D341Med (cell line): Measurements from ENCODE around the gene ASIC2.
A peak's percentile ranks its signal among the peaks of the same experiment; 100 is the strongest.

Source experiments
- DNase-seq: peaks from one replicate; pipeline ENCODE4 v3.0.0; 2012; ENCODE audit warnings: low spot score

Gene ASIC2

DNA sequence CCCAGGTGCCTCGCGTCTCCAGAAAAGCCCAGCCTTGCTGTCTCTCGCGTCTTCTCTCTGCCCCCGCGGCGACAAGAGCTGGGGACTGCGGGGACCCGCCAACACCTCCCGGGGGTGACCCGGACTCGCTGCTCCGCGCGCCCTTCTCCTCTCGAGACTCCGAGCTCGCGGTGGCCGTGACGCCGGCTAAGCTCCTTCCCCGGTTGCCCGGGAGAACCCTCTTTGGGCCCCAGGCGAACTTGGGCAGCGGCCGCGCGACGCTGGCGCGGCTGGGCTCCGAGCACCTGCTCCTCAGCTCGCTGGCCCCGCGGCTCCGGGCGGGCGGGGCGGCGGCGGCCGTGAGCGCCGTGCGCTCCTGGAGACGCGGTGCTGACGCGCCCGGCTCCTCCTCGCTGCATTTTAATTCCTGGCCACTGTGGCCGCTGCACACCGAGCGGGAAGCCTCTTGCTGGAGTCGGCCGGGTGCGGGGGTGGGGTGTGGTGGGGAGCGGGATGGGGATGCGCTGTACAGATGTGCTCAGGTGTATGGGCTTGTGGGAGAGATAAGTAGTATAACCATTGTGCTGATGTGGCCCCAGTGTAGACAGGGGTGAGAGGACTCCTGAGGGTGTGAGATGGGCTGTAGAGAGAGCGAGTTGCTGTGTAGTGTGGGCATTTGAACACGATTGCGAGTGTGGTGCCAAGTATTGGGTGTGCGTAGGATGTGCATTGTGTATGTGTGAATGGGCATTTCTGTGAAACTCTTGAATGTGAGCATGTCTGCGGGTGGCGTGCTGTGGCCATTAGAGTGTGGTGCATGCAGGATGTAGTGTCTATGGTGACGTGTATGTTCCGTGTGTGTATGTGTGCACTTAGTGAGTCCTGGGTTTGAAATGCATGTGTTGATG is at the start of gene ASIC2:
Gene ASIC2, minus strand, starts transcription at position 315 of the 887 bp plus-strand sequence.
- DNase-seq, result peak; percentile 67

DNA sequence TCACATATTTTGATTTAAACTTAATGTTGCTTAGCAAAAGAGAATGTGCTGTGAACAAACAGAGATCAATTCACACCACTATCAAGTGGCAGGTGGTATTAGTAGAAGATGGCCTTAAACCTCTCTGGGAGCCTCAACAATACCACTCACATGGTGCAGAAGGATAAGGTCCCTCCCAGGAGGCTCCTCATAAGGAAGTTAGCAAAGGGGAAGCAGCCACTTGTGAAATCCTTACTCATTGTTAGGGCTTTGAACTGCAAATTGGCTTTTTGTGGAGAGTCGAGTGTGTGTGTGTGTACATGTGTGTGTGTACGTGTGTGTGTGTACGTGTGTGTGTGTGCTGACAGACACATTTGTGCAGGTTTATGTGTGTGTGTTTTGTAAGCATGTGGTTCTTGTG is 48.9 kb upstream of the ASIC2 start:
- no peak for DNase-seq

DNA sequence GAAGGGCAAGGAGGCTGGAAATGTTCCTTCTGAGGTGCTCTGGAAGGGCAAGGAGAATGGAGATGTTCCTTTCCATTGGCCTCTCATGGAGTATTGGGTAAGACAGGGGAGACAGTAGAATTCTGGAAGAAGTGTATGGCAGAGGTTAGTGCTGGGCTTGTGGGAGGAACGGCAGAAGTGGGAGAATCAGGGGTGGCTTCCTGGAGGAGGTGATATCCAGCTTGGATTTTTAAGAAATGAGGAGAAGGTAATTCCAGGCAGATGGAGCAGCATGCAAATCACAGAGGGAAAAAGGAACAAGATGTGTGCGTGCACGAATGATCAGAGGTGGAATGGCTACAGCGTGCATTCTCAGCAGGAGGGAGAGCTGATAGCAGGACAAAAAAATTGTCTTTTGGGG is 45.1 kb upstream of the ASIC2 start:
- no peak for DNase-seq

DNA sequence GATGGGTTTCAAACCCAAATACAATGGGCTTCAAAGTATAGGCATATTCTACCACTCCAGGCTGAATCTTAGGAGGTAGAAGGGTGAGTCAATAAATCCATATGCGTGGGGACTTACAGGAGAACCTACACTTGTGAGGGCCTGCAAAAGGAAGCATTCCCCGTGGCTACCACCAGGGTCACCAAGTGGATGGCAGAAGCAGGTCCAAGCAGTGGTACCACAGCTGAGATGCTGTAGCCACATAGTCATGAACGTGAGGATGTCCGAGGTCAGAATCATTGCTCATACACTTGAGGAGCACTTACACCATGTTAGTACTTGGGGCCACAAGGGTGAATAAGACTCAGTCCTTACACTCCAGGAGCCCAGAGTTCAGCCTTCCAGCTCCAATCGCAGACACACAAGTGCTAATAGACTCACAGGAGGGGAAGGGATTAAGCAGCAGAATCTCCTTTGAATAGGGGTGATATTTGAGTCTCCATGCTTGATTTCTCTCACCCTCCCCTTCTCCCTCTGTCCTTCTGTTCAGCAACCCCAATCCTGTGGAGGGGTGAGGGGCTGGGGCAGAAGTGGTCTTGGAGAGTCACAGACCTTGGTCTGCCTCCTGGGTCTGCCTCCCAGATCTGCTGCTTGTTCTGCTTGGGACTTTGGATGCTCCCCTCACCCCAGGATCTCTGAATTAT is 42.5 kb upstream of the ASIC2 start:
- DNase-seq, result no peak

DNA sequence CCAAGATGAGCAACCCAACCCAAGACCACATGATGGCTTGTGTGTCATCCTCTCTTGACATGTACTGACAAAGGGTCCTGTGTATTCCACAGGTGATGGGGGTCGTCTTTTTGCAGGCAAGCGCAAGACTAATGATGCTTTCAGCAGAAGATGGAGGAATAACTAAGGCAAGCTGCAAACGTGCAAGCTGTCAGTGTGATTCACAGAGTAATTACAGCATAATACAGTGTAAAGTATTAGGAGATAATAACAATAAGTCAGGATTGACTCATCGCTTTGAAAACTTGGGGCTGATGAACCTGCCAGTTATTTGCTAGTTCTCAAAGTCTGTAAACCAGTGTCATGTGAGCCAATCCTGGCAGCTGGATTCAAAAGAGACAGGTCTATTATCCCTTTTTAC is 41.6 kb upstream of the ASIC2 start:
- no peak for DNase-seq

GRCh38 chr17:33330877-33331276 is 37.8 kb upstream of the ASIC2 start:
- no peak for DNase-seq

DNA sequence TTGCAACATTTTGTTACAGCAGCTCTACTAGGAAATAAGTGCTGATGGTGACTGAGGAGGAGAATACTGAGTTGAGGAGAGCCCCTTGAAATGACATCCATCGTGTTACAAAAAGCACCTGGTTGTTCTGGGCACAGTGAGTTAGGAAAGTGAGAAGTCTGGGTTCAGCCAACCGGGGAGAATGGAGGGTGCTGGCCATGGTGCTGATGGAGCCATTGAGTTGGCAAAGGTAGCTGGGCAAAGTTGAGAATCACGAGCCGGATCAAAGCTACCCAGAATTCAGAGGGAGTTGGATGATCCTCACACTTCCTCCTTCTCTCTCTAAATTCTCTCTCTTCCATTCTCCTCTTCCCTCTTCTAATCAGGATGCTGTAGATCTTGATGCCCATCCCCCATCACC is 35.0 kb upstream of the ASIC2 start:
- DNase-seq, result no peak

DNA sequence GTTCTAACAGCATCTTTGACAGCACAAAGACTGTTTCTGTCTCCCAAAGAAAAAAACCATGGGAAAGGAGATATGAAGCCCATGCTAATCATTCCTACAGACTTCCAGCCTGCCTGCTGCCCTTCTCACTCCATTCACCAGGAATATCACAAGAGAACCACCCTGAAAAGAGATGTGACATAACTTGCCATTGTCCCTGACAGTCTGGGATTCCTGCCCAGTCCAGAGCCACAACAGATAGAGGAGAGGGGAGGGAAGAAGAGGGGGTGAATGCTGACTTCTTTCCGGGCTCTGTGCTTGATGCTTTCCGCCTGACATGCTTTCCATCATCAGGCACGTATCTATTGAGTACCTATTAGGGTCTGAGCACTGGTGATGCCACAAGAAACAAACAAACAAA is 31.6 kb upstream of the ASIC2 start:
- DNase-seq, result no peak

GRCh38 chr17:33322063-33322462 is 29.0 kb upstream of the ASIC2 start:
- no peak for DNase-seq

DNA sequence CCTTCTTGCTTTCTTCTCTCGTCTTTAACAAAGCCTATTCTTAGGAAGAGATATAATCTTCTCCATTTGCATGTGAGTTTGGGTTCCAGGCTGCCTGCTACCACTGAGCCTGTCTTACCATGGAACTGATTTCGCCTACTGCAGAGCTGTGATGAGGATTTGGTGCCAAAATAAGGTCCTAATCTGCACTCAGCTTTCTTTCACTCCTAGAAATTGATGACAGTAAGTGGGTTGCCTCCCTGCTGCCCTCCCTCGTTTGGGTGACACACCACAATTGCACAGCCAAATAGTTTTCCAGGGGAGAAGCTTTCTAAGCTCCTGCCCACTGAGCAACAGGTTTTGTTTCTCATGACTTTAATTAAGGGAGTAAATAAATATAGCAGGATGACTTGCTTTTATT is 25.1 kb upstream of the ASIC2 start:
- no peak for DNase-seq

- no peak for DNase-seq
These were observed 23.7 kb upstream of the ASIC2 start for GRCh38 chr17:33316746-33317145.

- DNase-seq, result no peak
These were observed 17.2 kb upstream of the ASIC2 start for GRCh38 chr17:33310296-33310695.

- no peak for DNase-seq
These were observed 10.2 kb upstream of the ASIC2 start for GRCh38 chr17:33303254-33303653.

DNA sequence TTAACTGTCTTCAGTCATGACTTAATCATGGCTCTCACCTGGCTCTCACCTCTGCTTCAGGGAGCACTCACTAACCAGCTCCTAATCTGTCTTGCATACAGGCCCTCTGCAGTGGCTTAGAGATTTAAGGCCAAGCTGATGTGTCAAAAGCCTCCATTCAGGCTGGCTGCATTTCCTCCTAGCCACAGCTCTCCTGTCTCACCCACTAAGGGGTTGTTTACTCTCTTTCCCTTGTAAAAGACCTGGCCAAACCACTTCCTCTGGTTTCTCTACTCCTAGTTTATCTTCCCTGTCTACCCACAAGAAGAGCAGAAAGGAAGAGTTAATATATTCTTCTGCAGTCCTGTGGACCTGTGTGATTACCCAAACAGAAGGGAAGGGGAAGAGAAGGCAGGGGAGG is 9.3 kb upstream of the ASIC2 start:
- DNase-seq, result no peak

GRCh38 chr17:33300241-33300640 is 7.1 kb upstream of the ASIC2 start:
- DNase-seq, result no peak

- no peak for DNase-seq
These were observed 6.0 kb upstream of the ASIC2 start for GRCh38 chr17:33299115-33299514.

DNA sequence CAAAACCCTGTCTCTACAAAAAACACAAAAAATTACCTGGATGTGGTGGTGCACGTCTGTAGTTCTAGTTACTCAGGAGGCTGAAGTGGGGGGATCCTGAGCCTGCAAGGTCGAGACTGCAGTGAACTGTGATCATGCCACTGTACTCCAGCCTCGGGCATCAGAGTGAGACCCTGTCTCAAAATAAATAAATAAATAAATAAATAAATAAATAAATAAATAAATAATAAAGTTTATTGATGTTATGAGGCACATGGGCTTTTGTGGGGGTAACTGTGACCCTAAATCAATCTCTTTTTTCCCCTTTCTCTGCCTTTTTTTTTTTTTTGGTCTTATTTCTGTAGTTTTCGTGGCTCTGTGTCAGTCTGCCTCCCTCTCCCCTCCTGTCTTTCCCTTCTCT is 4.5 kb upstream of the ASIC2 start:
- DNase-seq, result no peak

- DNase-seq, result no peak
These were observed 1.9 kb upstream of the ASIC2 start for GRCh38 chr17:33294994-33295393.

DNA sequence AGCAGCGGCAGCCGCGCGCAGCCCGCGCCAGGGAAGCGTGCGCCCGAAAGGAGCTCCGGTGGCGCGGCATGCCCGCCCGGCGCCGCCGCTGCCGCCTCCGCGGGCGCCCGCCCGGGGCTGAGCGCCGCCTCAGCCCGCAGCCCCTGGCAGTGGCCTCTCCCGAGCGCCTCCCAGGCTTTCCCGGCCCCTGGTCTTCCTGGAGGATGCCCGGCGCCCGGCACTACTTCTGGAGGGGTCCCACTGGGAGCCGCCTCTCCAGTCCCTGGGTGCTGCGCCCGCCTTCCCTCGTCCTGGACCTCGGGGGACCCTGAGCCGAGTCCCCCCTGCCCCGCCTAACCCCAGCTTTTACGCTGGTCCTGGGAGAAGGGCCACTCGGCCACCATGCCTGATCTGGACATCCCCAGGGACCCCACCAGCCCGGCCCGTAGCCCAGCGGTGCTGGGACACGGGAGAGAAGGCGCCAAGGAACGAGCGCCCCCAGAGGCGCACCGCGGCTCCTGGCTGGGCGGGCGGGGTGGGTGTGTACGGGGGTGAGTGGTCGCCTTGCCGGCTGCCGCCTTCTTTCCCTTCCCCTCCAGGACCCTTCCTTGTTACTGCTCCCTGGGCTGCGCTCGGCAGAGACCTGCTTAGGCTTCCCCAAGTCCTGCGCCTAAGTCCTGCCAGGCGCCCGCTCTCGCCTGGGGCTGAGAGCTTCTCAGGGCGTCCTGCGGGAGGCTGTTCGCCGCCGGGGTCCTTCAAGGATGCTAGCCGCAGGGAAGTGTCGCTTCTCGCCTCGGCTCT is 704 bp downstream of the ASIC2 start:
- peak; percentile 79 for DNase-seq

DNA sequence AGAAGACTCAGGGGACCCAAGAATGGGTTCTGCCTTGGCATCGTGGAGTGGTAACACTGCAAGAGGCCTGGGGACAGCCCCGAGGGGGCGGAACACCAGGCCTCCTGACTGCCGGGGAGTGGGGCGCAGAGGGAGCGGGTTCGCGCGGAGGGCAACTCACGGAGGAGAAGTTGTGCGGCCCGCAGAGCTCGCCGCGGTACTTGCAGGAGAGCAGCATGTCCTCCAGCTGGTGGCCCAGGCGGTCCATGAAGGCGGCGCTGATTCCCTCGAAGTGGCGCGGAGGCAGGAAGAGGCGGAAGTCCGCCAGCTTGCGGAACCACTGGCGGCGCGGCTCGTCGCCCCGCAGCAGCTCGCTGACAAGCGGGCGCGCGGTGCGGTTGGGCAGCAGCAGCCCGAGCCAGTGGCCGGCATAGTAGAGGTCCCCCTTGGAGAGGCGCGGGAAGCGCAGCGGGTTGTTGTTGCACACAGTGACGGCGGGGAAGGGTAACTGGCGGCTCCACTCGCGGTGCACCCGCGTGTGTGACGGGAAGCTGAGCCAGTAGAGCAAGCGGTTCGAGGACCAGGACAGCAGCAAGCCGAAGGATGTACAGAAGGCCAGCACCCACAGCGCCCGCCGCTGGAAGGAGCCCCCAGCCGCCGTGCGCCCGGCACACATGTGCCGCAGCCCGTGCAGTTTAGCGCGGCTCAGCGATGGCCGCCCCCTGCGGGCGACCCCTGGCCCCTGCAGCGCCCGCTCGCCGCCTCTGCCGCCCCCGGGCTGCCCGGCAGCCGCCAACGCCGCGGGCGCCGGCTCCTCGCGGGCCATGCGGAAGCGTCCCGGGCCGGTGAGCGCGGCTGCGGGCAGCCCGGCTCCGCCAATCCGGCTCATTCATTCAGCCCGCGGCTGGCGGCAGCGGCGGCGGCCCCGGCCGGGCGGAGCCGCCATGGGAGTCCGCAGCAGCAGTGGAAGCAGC is 1.6 kb downstream of the ASIC2 start:
- DNase-seq, result peak; percentile 81

- DNase-seq, result no peak
These were observed 2.8 kb downstream of the ASIC2 start for GRCh38 chr17:33290253-33290652.

DNA sequence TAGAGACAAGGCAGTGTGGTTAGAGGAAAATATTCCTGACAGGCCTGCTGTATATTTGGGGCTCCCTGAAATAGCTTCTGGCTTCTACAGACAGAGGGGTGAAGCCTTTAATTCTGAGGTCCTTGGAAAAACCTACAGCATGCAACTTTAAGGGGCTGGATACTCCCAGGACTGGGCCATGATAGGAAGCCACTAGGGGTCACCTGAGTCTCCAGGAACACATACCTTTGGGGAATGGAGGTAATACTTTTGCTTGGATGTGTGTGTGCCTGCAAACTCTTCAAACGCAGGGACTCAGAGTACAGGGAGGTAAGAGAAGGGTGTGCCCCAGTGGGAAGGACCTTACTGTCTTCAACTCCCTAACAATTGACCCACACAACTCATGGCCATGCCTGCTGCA is 4.1 kb downstream of the ASIC2 start:
- DNase-seq, result no peak
